HG03159 (cell line): ENCODE data around the gene ZMIZ1.

Experiments
- ATAC-seq: cut with Tn5 transposase; IDR thresholded peaks from one replicate; pipeline ENCODE4 v1.9.1; 2021; ENCODE audit warnings: mild to moderate bottlenecking, moderate library complexity; ENCODE audit not compliant: unreplicated experiment

The ZMIZ1 gene

DNA sequence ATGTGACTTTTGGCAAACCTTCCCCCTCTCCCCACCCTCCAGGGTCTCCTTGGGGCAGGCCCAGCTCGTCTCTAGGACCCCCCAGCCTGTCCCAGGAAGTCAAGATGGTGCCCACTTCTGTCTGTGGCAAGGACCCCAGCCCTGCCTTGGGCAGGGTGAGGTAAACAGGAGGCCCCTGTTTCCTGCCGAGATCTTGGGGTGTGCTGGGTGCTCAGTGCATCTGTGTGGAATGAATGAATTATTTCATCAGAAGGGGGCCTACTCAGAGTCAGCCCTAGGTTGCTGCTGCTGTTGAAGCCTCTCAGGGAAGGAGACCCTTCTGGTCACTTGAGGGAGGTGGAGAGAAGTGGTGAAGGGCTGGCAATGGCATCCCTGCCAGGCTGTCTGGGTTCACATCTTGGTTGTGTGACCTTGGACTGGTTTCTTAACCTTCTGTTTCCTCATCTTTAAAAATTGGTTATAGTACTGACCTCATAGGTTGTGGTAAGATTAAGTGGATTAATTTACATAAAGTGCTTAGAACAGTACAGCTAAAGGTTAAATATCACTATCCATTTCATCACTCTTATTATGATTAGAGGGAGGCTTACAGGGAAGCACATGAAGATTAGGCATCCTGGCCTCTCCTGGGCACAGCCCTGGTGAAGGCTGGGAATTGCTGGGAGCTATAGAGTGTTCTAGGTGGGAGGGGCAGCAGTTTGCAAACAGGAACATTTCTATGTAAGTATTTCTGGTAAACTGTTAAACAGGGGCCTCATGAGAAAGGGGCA is 67.7 kb downstream of the ZMIZ1 start:
- no peak for ATAC-seq

DNA sequence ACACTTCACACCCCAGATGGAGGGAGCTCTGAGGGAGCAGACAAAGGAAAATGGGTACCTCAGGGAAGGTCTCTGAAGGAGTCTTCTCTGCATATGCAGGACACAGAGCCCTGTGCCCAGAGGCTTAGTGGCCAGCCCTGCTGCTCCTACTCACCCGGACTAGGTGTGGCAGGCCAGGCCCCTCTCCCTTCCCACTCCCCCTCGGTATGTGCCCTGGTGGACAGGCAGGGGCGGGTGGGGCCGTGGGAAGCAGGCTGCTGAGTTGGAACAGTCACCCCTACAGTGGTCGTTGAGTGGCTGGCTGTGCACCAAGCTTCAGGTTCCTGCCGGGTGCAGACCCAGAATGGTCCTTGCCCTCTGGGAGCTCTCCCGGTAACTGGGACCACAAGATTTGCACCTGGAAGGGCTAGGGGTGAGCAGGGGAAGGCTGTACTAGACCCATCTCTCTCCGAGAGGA is 68.6 kb downstream of the ZMIZ1 start:
- ATAC-seq: peak; percentile 21

DNA sequence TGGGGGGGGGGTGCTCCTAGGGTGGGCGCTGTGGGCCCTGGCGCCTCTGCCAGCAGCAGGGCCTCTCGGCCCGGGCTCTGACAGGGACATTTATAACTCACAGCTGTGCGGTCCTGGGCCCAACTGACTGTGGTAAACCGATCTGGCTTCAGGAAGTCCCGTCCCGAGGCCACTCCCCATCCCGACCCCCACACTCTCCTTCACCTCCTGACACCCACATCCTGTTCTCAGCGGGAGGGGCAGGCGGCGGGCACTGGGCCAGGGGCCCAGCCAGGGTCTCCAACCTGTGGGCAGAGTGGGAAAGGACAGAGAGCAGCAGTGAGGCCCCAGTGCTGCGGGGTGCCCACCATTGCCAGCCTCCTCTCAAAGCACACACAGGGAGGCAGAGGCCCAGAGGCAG is 69.1 kb downstream of the ZMIZ1 start:
- peak; percentile 72 for ATAC-seq

DNA sequence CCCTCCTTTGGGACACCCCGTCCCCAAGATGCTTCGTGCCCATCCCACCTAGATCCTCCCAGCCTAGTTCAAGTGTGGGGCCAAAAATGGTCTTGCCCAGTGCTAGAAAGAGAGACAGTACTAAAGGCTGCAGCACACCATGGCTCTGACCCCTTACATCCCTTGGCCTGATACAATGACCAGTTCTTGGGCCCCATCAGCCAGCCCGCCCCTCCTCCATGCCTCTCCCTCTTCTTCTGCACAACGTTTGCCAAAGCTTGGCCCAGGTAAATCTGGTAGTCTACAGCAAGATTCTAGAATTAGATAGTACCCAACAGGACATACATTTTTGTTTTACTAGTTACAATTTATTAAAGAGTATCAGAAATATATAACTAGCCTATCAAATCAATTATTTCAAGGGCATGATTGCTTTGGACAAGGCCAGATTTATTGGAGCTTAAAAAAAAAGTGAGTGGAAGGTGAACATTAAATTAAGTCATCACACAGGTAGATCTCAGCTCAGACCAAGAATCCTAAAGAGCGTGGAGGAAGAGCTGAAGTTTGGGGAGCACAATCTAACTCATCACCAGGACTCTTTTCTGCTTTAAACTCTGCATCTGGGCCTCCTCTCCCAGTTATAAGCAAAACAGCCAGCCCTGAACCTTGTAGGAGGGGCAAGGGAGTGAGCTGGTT is 69.8 kb downstream of the ZMIZ1 start:
- no peak for ATAC-seq

DNA sequence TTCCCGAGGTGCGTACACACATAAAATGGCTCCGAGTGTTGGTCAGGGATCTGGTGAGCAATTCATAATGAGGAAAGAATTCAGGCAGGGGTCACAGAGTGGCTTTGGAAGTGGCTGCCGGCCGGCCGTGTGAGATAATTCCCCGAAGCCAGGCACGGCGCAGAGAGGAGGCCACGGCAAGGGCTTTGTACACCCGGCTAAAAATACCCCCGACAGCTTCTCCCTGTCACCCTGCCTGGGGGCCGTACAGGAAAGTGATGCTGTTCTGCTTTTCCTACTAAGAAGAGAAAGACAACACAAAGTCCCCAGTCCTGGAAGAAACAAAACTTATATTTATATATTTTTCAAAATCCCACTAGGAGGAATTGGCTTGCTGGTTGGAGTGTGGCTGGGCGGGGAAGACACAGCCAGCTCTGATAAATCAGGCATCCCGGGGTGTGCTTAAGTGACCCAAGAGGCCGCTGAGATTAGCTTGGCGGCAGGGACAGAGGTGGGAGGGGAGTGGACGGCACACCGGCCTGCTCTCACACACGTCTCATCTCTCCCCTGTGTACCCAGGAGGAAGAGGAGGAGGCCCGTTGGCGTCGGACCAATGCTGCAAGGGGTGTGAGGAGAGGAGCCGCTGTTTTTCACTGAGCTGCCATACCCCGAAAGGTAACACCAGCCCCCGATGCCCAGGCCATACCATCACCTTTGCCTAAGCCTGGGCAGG is 70.5 kb downstream of the ZMIZ1 start:
- ATAC-seq: no peak

DNA sequence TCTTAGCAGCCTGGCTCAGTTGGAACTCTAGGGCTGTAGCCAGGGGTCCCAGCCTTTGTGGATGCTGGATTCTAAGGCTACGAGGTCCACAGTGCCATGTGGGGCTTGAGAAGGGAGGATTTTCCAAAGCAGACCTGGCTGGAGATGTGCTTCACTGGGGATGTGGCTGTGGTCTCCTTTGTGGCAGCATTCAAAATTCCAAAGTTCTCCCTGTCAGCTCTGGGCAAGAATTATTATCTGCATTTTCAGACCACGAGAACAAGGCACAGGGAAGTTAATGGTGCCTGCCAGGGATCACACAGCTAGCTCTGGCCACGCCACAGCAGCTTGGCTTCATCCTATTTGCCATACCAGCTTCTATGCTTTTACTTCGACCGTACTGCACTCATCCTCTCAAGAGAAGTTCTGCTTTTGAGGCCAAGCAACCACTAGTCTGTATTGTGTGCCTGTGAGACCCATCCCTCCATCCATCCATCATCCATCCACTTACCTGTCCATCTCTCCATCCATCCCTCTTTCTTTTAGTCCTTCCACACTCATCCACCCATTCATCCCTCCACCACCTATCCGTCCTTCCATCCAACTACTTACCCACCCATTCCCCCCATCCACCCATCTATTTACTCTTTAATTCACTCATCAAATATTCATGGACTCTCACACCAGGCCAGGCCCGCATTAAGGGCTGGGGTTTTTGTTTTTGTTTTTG is 71.5 kb downstream of the ZMIZ1 start:
- no peak for ATAC-seq

DNA sequence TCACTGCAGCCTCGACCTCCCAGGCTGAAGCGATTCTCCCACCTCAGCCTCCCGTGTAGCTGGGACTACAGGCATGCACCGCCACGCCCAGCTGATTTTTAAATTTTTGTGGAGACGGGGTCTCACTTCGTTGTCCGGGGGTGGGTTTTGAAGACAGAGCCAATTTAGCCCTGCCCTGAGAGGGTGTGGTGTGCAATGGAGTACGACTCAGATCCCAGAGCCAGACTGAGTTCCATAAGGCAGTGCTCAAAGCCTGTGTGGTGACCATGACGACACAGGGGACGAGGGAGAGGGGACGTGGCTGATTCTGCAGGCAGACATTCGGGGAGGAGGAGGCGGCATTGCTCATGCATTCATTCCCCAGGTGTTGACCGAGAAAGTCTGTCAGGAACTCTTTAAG is 72.1 kb downstream of the ZMIZ1 start:
- no peak for ATAC-seq

DNA sequence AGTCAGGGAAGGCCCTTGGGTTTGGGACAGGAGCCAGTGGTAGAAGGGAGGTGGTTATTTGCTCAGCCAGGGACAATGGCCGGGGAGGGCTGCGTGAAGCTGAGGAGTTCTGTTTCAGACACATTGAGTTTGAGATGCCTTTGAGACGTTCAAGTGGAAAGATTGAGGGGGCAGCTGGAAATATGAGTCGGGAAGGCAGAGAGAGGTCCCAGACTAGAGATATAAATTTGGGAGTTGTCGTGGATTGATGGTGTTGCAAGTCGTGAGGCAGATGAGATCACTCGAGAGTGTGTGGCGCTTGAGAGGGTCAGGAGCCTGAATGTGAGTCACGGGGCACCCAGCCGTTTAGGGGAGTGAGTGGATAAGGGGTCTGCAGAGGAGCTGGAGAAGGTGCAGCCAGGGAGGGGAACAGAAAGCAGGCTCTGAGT is 73.3 kb downstream of the ZMIZ1 start:
- ATAC-seq: no peak

DNA sequence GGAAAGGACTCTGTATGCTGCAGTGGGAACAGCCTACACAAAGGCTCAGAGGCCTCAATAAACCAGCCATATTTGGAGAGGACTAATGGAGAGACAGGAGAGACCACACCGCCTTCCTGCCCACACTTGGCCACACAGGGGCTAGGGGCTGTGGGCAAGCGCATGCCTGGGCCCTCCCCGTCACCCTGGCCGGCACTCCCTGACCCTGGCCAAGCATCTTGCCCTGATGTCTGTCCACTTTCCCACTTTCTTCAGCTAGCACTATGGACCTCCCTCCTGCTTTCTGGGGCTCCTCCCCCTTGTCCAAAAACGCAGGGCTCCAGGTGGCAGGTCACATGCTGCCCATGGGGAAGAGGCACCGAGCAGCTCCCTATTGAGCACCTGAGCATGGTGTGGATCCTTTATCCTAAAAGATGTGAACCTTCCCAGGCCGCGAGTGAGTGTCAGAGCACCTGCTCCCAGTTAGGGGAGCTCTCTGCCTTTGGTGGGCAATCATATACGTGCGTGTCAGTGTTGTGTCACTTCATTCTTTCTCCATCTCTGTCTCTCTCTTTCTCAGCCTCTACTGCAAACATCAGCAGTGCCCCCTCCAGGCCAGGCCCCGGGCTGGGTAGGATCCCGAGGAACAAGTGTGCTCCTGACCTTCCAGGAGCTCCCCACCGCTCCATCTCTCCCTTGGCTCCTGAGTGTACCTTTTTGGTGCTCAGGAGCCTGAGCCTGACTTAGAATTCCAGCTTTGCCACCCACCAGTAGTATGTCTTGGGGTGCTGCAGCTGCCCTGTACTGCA is 74.0 kb downstream of the ZMIZ1 start:
- no peak for ATAC-seq

DNA sequence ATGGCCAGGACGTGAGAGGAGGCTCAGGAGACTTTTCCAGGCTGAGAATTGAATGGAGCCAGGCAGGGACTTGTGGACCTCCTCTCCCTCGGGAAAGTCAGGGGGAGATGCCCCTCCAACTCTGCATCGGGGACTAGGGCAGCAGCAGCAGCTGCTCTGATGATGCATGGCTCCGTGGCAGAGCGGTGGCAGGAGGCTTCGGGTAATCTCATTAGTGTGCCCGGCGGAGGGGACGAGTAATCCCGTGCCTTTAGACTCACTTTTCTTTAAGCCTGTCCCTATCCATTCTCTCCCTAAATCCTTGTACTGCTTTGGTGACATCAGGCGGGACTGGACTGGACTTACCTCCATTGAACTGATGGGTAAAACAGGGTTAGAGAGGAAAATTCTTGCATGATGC is 75.1 kb downstream of the ZMIZ1 start:
- no peak for ATAC-seq

DNA sequence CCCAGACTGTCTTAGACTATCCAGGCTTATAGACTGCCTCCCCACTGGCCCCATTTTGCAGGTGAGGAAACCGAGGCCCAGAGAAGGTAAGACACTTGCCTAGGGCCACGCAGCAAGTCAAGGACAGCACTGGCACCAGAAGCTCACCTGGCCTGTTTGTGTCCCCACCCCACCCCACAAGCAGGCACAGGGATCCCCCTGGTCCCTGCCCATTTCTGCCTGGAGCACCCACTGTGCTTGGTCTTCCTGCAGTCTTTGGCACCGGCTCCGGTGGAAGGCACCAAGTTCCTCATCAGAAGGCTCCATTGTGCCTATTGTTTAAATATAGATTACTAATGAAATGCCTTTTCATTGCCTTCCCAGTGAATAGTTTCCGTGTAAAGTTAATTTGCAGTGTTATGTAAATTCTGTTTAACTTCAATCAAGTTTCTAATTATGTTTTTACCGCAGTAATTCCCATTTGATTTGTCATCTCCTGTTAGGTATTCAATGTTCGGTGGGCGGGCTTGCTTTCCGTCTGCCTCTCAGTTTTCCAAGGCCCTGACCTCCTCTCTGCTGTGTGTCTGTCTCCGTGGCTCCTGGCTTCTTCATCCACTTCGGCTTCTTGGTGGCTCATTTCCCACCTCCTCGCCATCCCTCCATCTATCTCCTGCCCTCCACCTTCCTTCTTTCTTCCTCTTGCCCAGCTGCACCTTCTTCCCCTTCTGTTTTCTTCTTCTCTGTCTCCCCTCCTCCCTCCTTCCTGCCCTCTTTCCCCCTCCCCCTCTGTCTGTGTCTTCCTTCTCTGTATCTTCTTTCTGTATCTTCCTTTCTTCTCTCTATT is 75.8 kb downstream of the ZMIZ1 start:
- no peak for ATAC-seq

DNA sequence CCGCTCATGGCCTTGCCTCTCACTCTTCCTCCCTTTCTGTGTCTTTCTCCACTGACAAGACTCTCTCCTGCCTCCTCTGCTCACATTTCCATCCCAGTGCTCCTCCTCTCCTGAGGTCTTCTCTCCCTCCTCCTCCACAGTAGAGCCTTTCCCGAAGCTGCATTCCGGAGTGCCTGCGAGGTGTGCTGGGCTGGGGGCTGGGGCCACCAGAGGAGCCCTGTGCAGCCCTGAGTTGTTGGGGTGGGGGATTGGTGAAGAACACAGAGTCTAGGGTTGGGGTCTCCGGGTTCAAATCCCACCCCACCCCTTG is 76.4 kb downstream of the ZMIZ1 start:
- ATAC-seq: no peak

DNA sequence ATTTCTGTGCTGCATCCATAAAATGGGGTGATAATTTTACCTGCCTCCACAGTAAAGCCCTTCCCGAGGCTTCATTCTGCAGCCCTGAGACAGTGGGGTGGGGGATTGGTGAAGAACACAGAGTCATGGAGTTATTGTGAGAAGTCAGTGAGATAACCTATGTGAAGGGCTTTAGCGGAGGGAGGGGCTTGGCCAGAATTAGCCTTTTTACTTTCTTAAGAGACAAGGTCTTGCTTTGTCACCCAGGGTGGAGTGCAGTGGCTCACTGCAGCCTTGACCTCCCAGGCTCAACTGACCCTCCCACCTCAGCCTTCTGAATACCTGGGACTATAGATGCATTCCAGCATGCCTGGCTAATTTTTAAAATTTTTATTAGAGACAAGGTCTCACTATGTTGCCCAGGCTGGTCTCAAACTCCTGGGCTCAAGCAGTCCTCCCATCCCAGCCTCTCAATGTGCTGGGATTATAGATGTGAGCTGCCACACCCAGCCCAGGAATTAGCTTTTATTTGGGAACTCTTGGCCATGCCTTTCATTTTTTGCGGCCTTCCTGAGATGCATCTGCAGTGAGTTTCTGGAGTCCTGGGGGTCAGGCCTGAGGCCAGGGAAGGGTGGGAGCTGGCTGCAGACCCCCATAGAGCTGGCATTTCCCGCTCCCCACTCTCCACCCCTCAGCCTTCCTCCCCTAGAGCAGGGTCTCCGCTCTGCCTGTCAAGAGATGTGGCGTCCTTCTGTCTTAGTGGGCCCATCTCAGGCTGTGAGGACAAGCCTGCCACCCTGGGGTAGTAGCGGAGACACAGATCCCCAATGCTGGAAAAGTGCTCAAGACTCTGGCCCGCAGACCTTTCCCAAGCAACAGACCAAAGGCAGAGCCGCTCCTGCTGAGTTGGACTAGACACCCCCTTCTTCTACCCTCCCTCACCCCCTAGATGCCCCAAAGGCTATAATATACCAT is 77.0 kb downstream of the ZMIZ1 start:
- ATAC-seq: no peak

DNA sequence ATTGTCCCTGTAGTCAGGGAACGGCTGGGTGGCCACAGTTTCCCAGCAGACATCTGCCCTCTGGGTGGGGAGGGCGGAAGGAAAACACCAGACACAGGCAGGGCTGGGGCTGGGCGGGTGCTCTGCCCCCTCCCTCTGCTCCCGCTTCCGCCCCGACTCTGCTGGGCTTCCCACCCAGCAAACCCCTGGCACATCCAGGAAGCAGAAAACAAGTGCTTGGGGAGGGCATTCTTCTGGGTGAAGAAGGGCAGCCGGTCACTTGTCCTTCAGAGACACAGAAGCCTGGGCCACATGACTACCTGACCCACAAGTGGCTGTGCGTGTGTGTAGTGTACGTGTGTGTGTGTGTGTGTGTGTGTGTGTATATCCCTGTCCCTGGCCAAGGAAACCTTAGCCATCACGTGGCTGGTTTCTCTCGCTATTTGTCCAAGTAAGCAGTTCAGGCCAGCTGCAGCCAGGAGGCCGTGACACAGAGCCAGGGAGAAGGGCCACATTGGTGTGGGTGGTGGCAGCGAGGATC is 77.9 kb downstream of the ZMIZ1 start:
- ATAC-seq: no peak

DNA sequence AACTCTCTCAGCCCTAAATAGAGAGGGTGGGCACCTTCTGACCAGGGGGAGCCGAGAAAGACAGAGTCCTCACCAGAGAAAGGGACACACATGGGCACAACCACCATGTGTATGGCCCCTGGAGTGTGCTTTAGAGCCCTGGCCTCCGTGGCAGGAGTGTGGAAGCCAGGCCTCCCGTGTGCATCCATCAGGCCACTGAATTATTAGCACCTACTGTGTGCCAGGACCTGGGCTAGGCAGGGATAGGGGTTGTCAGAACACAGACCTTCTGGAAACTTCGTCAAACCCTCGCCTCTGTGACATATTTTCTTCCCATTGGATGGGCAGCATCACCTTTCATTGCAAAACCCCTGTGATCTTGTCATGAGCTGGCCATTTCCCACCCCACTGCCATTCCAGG is 78.5 kb downstream of the ZMIZ1 start:
- ATAC-seq: no peak

DNA sequence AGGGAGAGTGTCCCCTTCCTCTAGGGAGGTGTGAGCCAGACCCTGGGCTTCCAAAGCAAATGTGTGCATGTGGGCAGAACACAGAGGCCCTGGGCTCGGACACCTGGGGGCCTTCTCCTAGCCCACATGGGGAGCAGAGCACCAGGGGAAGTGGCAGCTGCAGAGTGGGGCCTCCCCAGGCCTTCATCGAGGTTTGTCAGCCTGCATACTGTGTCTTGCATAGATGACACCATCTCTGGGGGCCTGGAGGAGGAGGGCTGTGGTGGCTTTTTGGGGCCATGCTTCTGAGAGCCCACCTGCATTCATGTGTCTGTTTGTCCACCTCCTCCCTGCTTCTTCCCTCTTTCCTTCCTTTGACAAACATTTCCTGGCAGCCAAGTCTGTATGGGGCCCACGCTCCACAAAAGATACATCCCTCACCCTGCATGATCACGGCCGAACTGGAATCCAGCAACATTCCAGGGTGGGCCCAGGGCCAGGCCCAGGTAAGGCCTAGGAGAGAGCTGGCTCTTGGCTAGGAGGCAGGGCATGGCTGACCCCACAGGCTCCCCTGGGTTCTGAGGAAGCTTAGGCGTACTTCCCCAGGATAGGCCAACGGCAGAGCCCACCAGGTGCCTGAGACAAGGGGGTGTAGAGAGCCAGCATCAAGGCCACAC is 79.2 kb downstream of the ZMIZ1 start:
- ATAC-seq: no peak

DNA sequence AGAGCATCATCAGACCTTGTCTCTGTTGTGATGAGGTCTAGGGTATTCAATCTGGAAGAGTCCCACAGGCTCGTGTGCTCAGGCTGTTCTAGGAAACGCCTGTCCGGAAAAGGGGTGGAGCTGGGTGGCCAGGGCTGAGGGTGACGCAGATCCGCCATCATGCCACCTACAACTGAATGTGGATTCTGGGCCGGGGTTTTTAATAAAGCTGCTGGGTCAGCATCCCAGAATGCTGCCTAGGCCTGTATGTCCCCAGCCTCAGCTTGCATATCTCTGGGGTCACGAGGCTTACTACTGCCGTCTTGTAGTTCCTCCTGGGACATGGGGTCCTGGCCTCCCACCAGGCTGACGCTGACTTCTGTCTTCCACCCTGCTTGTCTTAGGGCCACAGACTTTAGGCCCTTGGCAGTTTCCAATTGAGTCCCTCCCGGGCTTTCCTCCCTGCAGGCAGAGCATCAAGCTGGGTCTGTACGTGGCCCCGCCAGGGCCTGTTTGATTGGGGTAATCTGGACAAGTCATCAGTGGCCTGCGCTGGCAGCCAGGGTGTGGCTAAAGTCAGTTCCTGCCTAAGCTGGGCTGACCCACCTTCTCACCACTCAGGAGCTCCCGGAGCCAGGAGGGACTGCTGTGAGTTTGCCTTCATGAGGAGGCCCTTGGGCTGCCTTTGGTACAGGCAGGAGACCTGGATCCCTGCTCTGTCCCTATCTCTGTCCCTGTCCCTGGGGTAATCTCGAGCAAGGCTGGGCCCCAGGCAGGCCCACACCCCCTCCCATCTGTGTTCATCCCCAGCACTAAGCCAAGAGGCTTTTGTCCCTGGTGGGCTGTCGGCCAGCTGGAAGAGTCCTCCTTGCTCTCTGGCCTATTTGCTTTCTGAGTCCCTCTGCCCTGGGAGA is 79.9 kb downstream of the ZMIZ1 start:
- ATAC-seq: no peak
